ENCODE data around the gene CDK17.
A peak's percentile ranks its signal among the peaks of the same experiment; 100 is the strongest.
"Not testable (repeated sequence)": the region's sequence is repeated elsewhere in the genome, so short reads cannot be mapped to it uniquely, and the experiment has no call there.

Gene CDK17

DNA sequence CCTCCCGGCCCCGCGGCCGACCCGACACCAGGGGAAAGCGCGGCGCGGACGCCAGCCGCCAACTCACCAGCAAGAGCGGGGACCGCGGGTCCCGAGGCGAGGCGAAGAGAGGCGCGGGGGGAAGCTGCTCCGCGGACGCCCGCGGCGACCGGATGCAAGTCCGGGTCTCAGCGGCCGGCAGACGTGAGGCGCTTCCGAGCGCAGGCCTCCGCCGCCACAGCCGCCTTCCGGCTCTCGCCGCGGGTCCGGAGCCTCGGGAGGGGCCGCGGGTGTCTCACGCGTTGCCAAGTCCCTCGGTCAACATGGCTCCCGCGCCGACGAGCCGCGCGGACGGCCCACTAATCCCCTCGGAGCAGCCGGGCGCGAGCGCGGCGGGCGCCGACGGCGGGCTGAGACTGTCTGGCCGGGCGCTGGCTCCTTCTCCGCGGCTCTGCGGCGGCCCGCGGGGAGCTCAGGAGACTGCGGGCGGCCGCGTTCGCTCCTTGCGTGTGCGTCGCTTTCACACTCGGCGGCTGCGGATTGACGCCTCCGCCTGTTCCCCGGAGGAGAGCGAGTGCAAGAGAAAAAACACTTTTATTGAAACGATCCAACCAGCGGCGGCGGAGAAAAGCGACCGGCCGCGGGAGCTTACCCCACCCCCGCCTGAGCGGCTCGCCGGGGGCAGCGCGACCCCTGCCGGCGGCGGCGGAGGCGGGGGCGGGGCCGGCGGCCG, at the start of gene CDK17:
Gene CDK17 (minus strand): TSS at position 521 of the 712 bp plus-strand sequence. CDS start 65,603 bp downstream, outside the sequence.
- peak; percentile 74 to 84 for DNase-seq

DNA sequence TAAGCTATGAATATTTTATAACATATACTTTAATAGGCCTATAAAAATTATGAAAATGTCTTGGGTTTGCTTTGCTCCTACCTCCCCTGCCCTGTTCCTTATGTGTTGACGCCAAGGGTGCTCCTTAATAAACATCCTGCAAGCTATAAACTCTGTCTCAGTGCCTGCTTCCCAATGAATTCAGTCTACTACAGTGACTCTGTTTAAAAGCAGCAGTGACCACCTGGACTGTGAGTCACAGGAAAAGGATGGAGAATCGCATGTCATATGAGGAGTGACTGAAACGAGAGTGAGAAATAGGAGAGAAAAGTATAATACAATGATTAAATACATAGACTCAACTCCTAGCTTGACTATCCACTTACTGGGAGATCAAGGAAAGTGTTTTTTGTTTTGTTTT, 48.1 kb upstream of the CDK17 start:
- DNase-seq: no peak

DNA sequence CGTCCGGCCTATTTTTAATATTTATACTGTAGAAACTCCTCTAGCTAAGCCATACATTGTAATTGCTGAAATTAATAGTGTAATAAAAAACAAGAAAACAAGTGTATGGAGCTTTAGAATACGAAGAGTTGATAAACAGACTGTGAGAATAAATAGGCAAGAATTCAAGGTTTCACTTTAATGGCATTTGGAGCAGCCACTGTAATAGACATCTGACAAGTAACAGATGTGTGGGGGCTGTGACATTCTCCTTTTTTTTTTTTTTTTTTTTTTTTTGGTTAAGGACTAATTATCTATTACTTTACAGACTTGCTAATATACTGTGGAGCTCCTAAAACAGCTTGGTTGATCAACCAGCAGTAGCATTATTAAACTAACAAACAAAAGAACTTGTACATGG, 47.0 kb upstream of the CDK17 start:
- DNase-seq: no peak

DNA sequence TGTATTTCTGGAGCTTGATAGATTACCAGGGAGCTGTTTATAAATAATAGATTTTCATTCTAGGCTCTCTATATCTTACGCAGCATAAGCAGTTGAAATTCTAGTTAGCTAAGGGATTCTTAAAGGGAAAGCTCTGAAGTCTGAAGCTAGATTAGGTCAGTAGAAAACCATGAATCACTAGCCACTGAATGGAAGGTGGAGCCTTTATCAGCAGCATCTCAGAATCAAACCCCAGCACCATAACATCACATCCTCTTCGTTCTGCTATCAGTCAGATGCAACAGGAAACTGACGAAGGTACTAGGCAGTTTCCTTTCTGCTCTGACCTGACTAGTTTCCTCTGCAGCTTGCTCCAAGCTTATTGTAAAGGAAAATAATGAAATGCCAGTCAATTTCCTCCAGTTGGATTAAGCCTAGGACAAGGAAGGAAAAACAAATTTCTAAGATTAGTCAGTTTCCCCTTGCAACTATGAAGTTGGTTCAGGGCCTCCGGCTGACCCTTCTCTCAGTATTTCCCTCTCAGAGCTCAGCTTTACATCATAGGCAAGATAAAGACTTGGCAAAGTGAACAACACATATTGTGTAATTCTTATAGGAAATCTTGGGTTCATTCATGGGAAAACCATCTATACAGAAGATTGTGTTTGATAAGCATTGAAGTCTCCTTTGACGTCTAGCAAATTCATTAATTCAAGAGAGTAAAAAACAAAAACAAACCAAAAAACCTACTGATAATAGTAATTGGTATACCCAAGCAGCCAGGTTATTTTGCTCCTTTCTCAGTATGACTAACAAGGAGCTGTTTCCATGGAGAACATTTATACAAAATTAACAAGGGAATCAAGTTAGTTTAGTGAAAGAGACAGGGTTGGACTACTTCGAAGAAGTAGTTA, 45.7 kb upstream of the CDK17 start:
- peak in 1 of 2 donors; percentile 20 for DNase-seq

DNA sequence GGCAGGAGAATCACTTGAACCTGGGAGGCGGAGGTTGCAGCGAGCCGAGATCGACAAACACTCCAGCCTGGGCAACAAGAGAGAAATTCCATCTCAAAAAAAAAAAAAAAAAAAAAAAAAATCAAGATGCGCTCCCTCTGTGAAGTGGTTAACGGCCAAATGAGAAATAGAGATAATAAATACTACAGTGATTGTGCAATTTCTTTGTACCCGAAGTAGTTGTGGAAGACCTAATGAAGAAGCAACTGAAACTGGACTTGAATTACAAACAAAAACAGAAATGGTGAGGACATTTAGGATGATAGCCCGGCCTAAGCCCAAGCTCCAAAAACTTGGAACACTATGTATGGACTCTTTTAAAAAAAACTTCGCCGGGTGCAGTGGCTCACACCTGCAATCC, 44.2 kb upstream of the CDK17 start:
- no peak for DNase-seq

DNA sequence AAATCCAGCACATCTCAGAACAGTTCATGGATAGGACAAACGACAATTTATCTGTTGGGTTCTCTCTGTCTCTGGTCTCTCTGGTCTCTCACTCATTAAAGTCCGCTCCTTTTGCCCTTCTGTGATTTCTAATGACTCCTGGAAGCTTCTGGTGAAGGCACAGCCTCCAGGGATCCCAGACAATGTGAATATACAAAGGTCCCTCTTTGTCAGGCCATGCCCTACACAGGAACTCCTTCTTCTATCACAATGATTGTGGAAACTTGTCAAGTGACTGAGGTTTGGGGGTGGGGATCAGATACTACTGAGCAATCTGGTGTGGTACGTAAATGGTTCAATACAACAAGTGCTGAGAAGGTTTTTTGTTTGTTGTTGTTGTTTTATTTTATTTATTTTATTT, 42.7 kb upstream of the CDK17 start:
- no peak for DNase-seq

DNA sequence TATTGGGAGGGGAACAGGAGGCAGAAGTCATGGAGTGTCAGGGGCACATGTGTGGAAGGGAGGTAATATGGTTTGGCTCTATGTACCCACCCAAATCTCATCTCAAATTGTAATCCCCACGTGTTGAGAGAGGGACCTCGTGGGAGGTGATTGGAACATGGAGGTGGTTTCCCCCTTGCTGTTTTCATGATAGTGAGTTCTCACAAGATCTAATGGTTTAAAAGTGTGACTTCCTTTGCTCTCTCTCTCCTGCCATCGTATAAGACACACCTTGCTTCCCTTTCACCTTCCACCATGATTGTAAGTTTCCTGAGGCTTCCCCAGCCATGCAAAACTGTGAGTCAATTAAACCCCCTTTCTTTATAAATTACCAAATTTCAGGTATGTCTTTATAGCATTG, 41.6 kb upstream of the CDK17 start:
- DNase-seq: no peak

DNA sequence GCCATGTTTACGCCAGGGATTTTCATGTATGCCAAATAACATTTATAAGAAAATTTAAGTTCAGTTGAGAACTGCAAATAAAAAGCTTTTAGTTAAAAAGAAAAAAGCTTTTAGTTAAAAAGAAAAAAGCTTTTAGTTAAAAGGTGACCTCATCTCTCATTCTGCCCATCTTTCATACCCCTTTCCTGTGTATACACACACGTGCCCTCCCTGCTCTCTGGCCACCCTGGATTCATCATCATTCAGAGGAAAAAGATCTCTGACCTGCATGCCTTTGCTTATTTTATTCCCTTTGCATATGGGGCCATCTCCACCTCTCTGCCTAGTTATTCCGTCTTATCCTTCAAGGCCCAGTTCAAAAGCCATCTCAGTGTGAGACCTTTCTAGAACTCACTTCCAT, 38.1 kb upstream of the CDK17 start:
- DNase-seq: no peak

DNA sequence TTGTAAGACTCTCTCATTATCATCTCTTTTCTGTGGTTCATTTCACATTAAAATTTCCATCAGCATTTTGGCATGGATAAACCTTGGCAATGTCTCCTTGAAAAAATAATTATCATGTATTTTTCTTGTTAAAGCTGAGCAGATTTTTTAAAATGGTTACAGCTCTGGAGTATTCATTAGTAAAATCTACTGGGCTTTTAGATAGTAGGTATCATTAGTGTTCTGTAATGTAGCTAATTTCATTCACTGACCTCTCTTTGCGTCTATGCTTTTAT, 36.9 kb upstream of the CDK17 start:
- DNase-seq: no peak

DNA sequence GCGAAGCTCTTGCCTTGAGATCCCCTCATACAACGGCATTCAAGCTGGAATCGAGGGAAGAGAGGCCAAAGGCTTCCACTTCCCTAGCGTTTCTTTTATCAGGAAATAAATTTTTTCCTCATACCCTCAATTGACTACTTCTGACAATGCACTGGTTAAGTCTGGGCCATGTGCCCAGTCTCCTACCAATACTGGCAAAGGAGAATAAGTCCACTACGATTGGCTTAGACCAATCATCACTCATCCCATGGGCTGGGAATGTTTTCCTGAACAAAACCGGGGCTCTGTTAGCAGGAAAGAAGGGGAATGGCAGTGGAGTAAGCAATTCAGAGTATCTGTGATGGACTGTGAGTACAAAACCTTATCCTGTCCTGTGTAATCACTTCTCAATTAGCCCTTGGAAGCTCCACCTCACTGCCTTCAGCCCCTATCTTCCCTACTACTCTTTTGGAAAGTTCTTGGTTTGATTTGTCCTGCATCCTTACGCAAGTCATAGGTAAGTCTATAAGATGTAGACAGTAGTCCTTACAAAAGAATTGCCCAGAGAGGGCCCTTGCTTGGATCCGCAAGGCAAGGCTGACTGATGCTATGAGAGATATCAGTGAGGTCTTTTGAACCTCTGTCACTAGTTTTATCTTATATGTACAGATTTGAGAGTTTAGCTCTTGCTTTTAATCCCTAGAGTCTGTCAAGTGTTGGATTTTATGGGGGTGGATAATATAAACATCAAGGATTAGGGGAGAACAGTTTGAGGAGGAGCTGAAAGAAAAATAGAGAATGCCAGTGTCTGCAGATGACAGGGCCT, 36.3 kb upstream of the CDK17 start:
- DNase-seq: no peak

DNA sequence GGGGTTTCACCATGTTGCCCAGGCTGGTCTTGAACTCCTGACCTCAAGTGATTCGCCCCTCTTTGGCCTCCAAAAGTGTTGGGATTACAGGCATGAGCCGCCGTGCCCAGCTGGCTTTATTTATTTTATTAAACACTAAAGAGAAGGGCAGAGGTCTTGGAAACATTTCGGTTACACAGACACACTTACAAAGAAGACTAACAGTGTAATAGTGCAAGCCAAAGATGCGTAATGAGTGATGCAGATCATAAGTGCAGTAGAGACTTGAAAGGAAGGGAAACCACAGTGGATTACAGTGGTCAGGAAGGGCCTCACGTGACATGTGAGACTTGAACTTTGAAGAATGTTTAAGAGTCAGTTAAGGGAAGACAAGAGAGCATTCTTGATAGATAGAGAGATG, 33.9 kb upstream of the CDK17 start:
- peak; percentile 26 to 35 for DNase-seq

DNA sequence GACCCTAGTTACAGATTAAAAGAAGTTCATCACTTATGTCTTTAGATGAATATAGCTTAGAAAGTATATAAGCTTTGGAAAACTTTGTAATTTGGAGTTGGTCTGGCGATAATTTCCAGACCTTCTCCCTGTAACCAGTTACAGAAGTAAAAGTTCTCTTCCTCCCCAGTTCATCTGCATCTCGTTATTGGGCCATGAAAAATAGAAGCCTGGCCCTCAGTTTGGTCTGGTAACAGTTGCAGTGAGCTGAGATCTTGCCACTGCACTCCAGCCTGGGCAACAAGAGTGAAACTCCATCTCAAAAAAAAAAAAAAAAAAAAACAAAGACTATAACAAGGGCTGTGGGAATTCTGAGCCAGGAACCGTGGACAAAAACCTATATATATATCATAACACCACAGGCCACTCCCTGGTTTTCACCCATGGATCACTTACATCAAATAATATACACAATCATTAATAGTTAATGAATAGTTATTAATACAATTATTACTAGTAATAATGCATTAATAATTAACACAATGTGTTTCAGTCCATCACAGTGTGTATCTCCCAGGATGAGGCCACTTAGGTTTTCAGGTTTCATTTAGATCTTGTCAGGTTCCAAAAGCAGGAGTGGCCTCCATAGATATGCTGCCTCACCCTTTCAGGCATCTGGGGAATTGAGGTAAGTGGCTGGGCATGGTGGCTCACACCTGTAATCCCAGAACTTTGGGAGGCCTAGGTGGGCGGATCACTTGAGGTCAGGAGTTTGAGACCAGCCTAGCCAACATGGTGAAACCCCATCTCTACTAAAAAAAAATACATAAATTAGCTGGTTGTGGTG, 32.5 kb upstream of the CDK17 start:
- DNase-seq: not testable (repeated sequence)

DNA sequence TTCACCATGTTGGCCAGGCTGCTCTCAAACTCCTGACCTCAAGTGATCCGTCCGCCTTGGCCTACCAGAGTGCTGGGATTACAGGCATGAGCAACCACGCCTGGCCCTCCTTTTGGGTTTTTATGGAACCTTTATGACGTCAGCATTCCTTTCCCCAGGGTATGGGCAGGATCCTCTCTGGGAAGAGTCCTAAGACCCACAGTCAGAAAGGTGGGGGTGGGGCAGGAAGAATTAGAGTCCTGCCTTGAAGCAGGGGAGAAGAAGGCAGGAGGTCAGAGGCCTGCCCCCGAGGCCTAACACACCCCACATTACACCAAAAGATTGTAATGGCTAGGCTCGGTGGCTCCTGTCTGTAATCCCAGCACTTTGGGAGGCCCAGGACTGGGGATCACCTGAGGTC, 30.8 kb upstream of the CDK17 start:
- DNase-seq: no peak

DNA sequence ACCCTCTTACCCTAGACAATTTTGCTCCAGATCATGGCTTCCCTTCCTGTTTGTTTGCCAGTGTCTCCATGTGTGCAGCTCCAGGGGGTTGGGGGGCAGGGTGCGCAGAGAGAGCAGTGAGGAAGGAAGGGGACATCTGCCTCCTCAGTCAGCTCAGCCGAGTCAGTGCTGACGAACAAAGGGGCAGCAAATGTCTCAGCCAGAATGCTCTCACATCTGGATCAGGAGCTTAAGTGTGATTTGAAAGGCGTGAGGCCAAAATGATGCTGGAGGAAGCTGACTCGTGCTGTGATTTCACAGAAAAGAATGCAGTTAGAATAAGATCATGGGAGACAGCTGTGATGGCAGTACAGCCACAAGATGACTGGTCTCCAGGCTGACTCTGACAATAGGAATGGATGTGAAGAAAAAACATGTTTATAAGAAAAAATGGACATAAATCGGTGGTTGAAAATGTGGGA, 27.1 kb upstream of the CDK17 start:
- DNase-seq: peak in 1 of 2 donors; percentile 11

DNA sequence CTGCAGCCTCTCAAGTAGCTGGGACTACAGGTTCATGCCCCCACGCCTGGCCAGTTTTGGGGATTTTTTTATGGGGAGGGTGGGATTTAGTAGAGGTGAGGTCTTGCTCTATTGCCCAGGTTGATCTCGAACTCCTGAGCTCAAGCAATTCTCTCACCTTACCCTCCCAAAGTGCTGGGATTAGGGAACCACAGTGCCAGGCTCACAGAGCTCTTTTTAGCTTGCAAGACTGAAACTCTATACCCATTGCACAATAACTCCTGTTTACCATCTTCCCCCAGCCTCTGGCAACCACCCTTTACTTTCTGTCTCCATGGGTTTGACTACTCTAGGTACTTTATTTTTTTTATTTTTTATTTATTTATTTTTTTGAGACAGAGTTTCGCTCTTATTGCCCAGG, 25.7 kb upstream of the CDK17 start:
- no peak for DNase-seq

DNA sequence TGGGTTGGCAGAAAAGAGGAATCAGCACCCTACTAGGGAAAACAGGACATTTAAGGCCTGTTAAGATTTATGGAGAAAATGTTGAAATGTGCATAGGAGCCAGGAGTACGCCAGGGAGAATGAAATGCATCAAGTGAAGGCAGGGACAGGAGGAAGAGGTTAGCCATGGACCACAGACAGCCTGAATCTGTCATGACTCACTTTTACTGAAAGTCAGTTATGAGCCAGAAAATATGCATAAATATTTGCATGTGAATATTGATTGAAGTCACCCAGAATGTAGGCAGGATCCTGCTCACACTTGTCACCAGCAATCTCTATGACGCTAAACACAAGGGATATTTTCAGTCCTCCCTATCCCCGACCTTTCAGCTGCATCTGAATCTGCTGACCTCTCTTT, 25.1 kb upstream of the CDK17 start:
- DNase-seq: no peak

DNA sequence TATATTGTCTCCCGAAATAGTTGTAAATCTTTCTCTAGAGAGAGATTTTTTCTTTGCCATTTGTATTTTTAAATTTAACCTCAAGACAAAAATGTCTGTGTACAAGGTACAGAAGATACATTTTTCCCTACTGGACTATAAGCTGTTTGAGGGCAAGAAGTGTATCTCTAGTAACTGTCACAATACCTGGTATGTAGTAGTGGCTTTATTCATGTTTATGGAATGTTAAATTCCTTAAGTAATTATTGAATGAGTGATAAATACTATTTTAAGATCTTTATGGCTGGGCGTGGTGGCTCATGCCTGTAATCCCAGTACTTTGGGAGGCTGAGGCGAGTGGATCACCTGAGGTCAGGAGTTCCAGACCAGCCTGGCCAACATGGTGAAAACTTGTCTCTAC, 24.4 kb upstream of the CDK17 start:
- no peak for DNase-seq

DNA sequence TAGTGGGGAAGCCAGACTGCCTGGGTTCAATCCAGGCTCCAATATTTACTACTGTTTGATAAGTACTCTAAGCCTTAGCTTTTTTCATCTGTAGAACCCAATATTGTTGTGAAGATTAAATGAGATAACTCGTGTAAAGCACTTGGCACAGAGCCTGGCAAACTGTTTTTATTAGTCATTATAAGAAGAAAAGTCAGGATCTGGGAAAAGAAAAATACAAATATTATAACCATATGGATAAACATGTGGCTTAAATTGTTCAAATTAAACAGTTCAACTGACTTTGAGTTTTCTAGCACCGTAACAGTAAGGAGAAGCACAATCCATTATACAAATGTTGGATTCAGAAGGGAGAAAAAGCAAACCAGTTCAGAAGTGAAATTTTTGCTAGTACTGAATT, 22.0 kb upstream of the CDK17 start:
- DNase-seq: no peak

DNA sequence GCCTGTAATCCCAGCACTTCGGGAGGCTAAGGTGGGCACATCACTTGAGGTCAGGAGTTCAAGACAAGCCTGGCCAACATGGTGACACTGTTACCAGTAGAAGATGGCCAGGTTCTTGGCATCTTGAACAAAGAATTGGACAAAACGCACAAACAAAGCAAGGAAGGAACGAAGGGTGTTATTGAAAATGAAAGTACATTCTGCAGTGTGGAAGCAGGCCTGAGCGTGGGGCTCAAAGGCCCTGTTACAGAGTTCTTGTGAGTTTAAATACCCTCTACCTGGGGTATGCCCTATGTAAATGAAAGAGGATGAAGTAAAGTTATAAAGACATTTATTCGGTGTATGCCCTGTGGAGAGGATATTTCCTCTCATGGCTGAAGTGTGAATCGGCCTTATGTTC, 20.8 kb upstream of the CDK17 start:
- no peak for DNase-seq

DNA sequence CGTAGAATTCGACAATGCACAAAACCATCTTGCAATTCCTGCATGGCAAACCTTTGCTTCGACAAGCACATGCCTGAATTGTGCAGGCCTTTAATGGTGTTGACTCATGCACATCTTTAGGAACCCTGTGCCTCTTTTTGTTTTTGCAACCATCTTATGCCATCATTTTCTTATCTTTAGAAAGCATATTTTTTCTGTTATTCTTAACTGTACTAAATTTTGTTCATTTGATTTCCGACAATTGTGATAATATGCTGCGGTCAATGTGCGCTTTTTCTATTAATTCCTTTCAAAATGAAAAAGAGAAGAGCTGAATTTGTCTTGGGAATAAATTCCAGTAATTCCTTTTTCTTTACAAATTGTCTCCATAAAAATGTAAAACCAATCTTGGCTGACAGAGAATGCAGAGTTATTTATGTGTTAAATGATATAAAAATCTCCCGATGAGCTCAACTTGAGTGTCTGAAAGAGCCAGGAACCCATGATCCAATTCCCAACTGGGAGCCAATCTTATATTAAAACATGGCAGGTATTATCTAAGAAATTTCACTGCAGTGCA, 20.1 kb upstream of the CDK17 start:
- no peak for DNase-seq

DNA sequence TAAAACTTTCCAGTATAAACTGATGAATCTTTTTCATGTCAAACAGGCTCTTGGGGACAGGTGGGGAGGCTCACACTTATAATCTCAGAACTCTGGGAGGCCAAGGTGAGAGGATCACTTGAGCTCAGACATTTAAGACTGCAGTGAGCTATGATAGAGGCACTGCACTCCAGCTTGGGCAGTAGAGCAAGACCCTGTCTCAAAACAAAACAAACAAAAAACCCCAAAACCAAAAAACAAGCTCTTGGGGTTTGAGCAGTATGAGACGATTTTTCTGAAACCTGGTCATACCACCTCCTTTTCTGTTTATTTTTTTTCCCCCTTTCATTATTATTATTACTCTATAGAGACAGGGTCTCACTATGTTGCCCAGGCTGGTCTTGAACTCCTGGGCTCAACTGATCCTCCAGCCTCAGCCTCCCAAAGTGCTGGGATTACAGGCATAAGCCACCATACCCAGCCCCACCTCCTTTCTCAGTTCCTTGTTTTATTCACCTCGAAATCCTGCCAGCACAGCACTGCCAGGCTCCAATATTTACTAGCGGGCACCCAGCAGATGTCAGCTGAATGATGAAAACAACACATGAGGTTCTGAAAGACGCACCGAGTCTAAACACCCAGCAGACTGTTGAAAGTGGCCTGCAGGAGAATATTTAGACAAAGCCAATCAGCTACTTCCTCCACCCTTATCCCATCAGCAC, 19.5 kb upstream of the CDK17 start:
- DNase-seq: no peak

DNA sequence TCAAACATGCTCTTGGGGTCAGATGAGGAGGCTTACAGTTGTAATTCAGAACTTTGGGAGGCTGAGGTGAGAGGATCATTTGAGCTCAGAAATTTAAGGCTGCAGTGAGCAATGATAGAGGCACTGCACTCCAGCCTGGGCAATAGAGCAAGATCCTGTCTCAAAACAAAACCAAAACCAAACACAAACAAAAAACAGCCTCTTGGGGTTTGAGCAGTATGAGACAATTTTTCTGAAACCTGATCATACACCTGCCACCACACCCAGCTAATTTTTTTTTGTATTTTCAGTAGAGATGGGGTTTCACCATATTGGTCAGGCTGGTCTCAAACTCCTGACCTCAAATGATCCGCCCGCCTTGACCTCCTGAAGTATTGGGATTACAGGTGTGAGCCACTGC, 17.4 kb upstream of the CDK17 start:
- DNase-seq: not testable (repeated sequence)
